Activated CD4-positive, alpha-beta T cell treated with anti-CD3 and anti-CD28 coated beads for 36 hours (primary cell): Measurements from ENCODE around the gene ADAMTS17. TPM values are rescaled to one million over a fixed set of nuclear protein-coding genes. Genes with fewer than 3 reads are reported as not detected.
A peak's percentile ranks its signal among the peaks of the same experiment; 100 is the strongest.

Experiments used
- ATAC-seq: fragments of 200-7000 bp; cut with Tn5 transposase; one replicate; pipeline ENCODE4 v1.10.0; 2021; ENCODE audit warnings: mild to moderate bottlenecking, moderate library complexity
- CTCF ChIA-PET: fragments of 350-600 bp; sonication (Branson Sonifier 250); formaldehyde crosslinking; loops from one replicate; lab custom pipeline; 2021; ENCODE audit warnings: antibody characterized with exemption; lab: Charles Lee
- POLR2A ChIA-PET: fragments of 350-600 bp; sonication (Branson Sonifier 250); formaldehyde crosslinking; loops from one replicate; lab custom pipeline; 2021; ENCODE audit warnings: antibody characterized with exemption, inconsistent platforms; lab: Charles Lee
- DNase-seq: peaks from one replicate; pipeline ENCODE4 v3.0.0-alpha.2; 2020
- H3K27ac Mint-ChIP-seq: one replicate; pipeline ENCODE4 v1.8.0; 2021; ENCODE audit warnings: mixed read lengths
- H3K27me3 Mint-ChIP-seq: one replicate; pipeline ENCODE4 v1.8.0; 2021; ENCODE audit warnings: mixed read lengths
- H3K36me3 Mint-ChIP-seq: one replicate; pipeline ENCODE4 v1.8.0; 2021; ENCODE audit warnings: low read depth, mixed read lengths
- H3K4me1 Mint-ChIP-seq: one replicate; pipeline ENCODE4 v1.8.0; 2021; ENCODE audit warnings: mixed read lengths
- H3K4me3 Mint-ChIP-seq: one replicate; pipeline ENCODE4 v1.8.0; 2021; ENCODE audit warnings: mild to moderate bottlenecking, moderate library complexity, mixed read lengths
- H3K9me3 Mint-ChIP-seq: one replicate; pipeline ENCODE4 v1.8.0; 2021; ENCODE audit warnings: low read depth, mixed read lengths
- intact Hi-C, 2 experiments: fragments of 100-400 bp; cut with DNase I in 1 of 2; cut with micrococcal nuclease in 1 of 2; formaldehyde crosslinking; loops; one replicate each; pipeline versions ENCODE4 v1.14.2 to v1.15.1; 2022 to 2024; cut with DNase I, micrococcal nuclease
- total RNA-seq, 2 experiments: library from RNA; stranded (reverse); gene quantifications; one replicate each; pipeline ENCODE4 v1.2.3, GENCODE V29; 2021

Gene ADAMTS17
- total RNA-seq, 2 experiments from 2014 or later, result 0.49 to 0.57 TPM

DNA sequence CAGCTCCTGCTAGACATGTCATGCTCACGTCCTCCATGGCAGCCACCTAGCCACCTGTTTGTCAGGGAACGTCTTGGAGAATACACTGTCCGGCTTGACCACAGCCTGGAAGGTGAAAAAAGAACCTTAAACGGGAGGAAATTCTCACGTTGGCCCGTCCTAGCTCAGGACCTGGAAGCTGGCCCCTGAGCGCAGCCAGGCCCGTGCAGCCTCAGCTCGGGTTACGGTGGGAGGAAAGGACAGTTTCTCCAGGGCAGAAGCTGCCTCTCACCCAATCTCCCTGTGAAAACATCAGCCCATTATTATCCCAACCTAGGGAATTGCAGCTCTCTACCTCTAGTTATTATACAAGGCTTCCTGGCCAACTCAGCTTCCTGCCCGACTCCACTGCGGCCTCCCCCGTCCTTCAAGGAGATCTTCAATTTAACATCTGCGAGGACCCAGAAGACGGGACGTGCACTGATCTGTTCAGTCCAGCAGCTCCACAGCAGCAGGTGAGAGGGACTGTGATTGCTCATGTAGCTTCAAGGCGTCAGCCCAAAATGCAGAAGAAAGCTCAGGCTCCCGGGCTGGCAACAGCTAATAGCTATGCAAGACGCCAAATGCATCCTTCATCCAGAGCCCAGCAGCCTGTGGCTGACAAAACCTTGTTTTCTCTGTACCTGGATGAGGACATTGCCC lies 84.7 kb downstream of the ADAMTS17 start:
- no peak overlapping the region for H3K27ac Mint-ChIP-seq
- DNase-seq (no peak), ATAC-seq (no peak)
- peaks cover 2% of the 10 kb centered on the region for H3K4me1 Mint-ChIP-seq
- CTCF ChIA-PET, result interaction anchor here (0.5 to 1.1 kb wide), 5 partner anchors 10 to 351 kb away, joined by 3 to 5 read pairs (median 3); no protein-coding TSS in a partner anchor
- no peaks in the 10 kb centered on the region for H3K9me3 Mint-ChIP-seq
- POLR2A ChIA-PET, result no interaction called here
- intact Hi-C loops, result no loop called here
- peaks cover 17% of the 10 kb centered on the region for H3K36me3 Mint-ChIP-seq
- no peaks in the 10 kb centered on the region for H3K27me3 Mint-ChIP-seq
- H3K4me3 Mint-ChIP-seq, result no peak overlapping the region

DNA sequence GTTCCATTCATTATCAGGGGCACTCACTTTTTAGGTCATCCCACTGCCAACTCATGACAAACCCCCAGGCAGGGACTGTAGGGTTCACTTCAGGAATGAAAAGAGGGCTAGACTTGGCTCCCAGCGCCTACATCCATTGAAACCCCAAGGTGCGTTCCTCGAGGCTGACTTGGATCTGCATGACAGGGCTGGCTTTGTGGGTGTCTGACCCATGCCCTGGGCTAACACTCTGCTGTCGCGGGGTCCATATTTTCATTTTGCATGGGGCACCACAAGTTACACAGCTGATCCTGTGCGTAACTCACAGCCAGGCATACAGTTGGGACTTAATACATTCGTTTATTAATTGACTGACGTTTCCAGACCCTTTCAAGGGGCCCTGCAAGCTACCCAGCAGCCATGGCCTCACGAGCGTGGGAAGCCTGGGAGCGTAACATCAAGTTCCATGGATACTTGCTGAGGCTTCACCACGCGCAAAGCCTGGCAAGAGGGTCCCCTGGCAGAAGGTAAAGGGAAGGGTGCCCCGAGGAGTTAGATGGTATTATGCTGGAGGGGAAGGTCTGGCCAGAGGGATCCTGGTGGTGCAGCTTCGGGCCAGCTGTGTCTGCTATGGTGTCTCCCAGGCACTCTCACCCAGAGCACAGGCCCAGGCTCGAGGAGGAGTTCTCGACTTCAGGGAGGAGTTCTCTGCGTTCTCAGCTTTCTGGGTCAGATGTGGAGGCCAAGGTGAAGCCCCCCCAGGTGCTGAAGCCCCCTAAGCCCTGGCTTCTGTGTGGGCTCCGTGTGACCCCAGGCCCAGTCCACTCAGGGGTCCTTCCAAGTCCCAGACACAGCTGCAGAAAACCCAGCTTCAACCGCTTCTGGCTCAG lies 85.4 kb downstream of the ADAMTS17 start:
- Mint-ChIP-seq H3K36me3 (peaks cover 14% of the 10 kb centered on the region), H3K9me3 (no peaks in the 10 kb centered on the region), H3K4me3 (no peak overlapping the region), H3K27ac (no peak overlapping the region), H3K4me1 (peaks cover 2% of the 10 kb centered on the region), H3K27me3 (no peaks in the 10 kb centered on the region)
- no peak for ATAC-seq
- intact Hi-C loops, result no loop called here
- CTCF ChIA-PET, result interaction anchor here (0.5 to 1.1 kb wide), 4 partner anchors 16 to 351 kb away, joined by 3 read pairs; no protein-coding TSS in a partner anchor
- DNase-seq, result no peak
- POLR2A ChIA-PET, result no interaction called here

DNA sequence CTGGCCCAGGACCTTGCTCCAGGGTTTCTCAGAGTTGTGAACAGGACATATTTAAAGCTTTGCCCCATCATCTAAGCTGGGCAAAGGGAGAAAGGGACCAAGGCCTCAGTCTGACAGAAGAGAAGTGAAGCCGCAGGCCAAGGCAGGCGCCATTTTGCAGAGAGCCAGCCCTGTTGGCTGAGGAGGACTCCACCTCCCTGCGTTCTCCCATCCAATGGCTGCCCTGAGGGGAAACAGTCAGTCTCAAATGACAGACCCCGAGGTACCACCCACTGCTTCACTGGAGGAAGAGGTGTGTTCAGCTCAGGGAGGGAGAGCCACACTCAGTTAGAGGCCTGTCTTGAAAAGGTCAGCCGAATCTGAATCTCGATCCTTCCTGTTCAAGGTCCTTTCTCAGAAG lies 86.1 kb downstream of the ADAMTS17 start:
- POLR2A ChIA-PET, result no interaction called here
- Mint-ChIP-seq H3K4me3 (no peak overlapping the region), H3K9me3 (no peaks in the 10 kb centered on the region), H3K27ac (no peak overlapping the region), H3K4me1 (peaks cover 2% of the 10 kb centered on the region), H3K36me3 (peaks cover 14% of the 10 kb centered on the region), H3K27me3 (no peaks in the 10 kb centered on the region)
- CTCF ChIA-PET, result no interaction called here
- no peak for ATAC-seq
- intact Hi-C loops, result no loop called here
- no peak for DNase-seq

GRCh38 chr15:100254691-100255090 lies 87.1 kb downstream of the ADAMTS17 start:
- Mint-ChIP-seq H3K9me3 (no peaks in the 10 kb centered on the region), H3K36me3 (peaks cover 14% of the 10 kb centered on the region), H3K4me1 (peaks cover 2% of the 10 kb centered on the region), H3K27ac (no peak overlapping the region), H3K27me3 (no peaks in the 10 kb centered on the region), H3K4me3 (no peak overlapping the region)
- no peak for ATAC-seq
- intact Hi-C loops, result no loop called here
- POLR2A ChIA-PET, result no interaction called here
- CTCF ChIA-PET, result no interaction called here
- no peak for DNase-seq

GRCh38 chr15:100254285-100254684 lies 87.5 kb downstream of the ADAMTS17 start:
- Mint-ChIP-seq H3K27ac (no peak overlapping the region), H3K4me3 (no peak overlapping the region), H3K27me3 (no peaks in the 10 kb centered on the region), H3K4me1 (peaks cover 2% of the 10 kb centered on the region), H3K9me3 (no peaks in the 10 kb centered on the region), H3K36me3 (peaks cover 13% of the 10 kb centered on the region)
- ATAC-seq, result no peak
- ChIA-PET POLR2A (no interaction called here), CTCF (no interaction called here)
- intact Hi-C loops, result no loop called here
- DNase-seq, result no peak

- ChIA-PET POLR2A (no interaction called here), CTCF (no interaction called here)
- no peaks in the 10 kb centered on the region for H3K27me3 Mint-ChIP-seq
- intact Hi-C loops, result no loop called here
- peaks cover 2% of the 10 kb centered on the region for H3K4me1 Mint-ChIP-seq
- H3K27ac Mint-ChIP-seq, result no peak overlapping the region
- peaks cover 9% of the 10 kb centered on the region for H3K36me3 Mint-ChIP-seq
- H3K4me3 Mint-ChIP-seq, result no peak overlapping the region
- ATAC-seq, result peak; percentile 47
- H3K9me3 Mint-ChIP-seq, result no peaks in the 10 kb centered on the region
- no peak for DNase-seq
Observed at GRCh38 chr15:100253640-100254039, 88.1 kb downstream of the ADAMTS17 start.

- Mint-ChIP-seq H3K4me1 (peaks cover 2% of the 10 kb centered on the region), H3K27me3 (no peaks in the 10 kb centered on the region), H3K4me3 (no peak overlapping the region), H3K36me3 (peaks cover 3% of the 10 kb centered on the region), H3K27ac (no peak overlapping the region), H3K9me3 (no peaks in the 10 kb centered on the region)
- ChIA-PET POLR2A (no interaction called here), CTCF (no interaction called here)
- DNase-seq (no peak), ATAC-seq (no peak)
- intact Hi-C loops, result no loop called here
Observed at GRCh38 chr15:100252779-100253417, 88.9 kb downstream of the ADAMTS17 start.

- H3K27me3 Mint-ChIP-seq, result no peaks in the 10 kb centered on the region
- ATAC-seq (no peak), DNase-seq (no peak)
- CTCF ChIA-PET, result no interaction called here
- POLR2A ChIA-PET, result no interaction called here
- no peak overlapping the region for H3K27ac Mint-ChIP-seq
- no peaks in the 10 kb centered on the region for H3K36me3 Mint-ChIP-seq
- H3K9me3 Mint-ChIP-seq, result no peaks in the 10 kb centered on the region
- no peak overlapping the region for H3K4me3 Mint-ChIP-seq
- intact Hi-C loops, result no loop called here
- H3K4me1 Mint-ChIP-seq, result peaks cover 2% of the 10 kb centered on the region
Observed at GRCh38 chr15:100252359-100252758, 89.4 kb downstream of the ADAMTS17 start.

DNA sequence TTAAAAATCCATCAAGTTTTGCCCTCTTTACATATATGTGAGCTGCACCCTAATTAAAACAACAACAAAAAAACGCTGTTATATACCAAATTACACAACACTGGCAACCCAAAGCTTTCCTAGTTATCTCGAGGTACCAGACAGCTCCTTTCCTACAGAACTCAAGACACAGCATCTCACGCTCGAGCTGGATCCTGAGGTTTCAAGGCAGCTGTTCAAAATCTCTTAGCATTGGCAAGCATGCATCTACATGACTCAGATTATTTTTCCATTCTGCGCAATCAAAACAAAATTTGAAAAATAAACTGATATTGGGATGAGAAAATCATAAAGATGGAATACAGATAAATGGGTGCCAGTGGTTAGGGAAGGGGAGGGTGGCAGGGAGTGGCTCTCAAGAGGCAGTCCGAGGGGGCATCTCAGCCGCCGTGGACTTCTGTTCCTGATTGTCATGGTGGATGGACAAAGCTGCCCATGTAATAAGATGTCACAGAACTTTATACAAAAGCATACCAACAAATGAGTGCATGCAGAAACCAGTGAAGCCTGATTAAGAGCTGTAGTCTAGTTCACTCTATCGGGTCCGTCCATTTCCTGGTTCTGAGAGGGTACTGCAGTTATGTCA lies 91.5 kb downstream of the ADAMTS17 start:
- POLR2A ChIA-PET, result no interaction called here
- no peak overlapping the region for H3K27ac Mint-ChIP-seq
- H3K9me3 Mint-ChIP-seq, result no peaks in the 10 kb centered on the region
- H3K27me3 Mint-ChIP-seq, result no peaks in the 10 kb centered on the region
- no peaks in the 10 kb centered on the region for H3K36me3 Mint-ChIP-seq
- ATAC-seq, result no peak
- no peak for DNase-seq
- CTCF ChIA-PET, result interaction anchor here (0.6 kb wide), 1 partner anchor 332 kb away, joined by 3 read pairs; no protein-coding TSS in a partner anchor
- no peak overlapping the region for H3K4me3 Mint-ChIP-seq
- intact Hi-C loops, result no loop called here
- peaks cover 2% of the 10 kb centered on the region for H3K4me1 Mint-ChIP-seq

DNA sequence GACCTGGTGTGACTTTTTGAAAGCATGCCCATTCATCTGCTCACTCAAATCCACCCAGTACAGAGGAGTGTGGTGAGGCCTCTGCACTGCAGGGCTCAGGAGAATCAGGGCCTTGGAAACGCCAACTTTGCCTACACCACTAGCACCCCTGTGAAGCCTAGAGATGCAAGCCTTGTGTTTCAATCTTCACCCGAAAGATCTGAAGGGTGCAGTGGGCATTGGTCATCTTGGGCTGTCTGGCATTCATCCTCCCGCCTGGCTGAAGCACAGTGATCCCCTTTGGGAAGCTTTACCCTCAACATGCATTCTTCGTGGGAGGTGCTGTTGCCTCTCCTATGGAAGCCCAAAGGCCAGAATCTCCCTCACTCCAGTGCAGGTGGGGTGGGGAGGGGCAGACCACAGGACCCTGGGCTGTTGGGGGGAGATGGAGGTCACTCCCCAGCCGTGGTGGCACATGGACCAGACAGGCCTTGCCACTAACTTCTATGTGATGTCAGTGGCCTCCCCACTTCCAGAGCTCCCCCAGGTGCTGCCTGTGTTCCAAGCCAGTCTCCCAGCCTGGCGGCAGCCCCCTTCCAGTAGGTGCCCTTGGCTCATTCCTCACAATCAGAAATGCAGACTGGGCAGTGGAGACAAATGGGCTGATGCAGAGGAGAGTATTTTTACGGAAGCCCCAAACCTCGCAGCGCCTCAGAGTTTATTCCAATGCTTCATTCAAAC lies 92.5 kb downstream of the ADAMTS17 start:
- Mint-ChIP-seq H3K9me3 (no peaks in the 10 kb centered on the region), H3K27ac (no peak overlapping the region), H3K4me3 (no peak overlapping the region), H3K27me3 (no peaks in the 10 kb centered on the region), H3K36me3 (no peaks in the 10 kb centered on the region), H3K4me1 (peaks cover 2% of the 10 kb centered on the region)
- intact Hi-C loops, result no loop called here
- POLR2A ChIA-PET, result no interaction called here
- ATAC-seq (no peak), DNase-seq (no peak)
- CTCF ChIA-PET, result no interaction called here

DNA sequence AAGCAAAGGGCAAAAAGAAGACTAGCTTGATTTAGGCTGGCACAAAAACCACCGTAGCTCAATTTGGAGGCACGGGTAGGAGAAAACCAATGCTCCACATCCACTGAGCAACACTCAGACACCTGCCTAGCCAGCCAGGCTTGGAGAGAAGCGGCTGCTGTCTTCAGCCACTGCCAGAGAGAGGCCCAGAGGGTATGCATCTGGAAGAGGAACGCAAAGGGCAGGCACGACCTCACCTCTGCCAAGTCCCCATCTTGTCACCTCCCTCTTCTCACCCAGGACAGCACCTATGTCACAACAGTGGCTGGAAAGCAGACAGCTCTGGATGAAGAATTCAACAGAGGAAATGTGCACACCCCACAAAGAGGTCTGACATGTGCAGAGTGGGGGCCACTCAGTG lies 93.5 kb downstream of the ADAMTS17 start:
- H3K4me3 Mint-ChIP-seq, result no peak overlapping the region
- intact Hi-C loops, result no loop called here
- no peaks in the 10 kb centered on the region for H3K27me3 Mint-ChIP-seq
- H3K27ac Mint-ChIP-seq, result no peak overlapping the region
- H3K9me3 Mint-ChIP-seq, result no peaks in the 10 kb centered on the region
- DNase-seq, result no peak
- POLR2A ChIA-PET, result no interaction called here
- CTCF ChIA-PET, result no interaction called here
- H3K36me3 Mint-ChIP-seq, result no peaks in the 10 kb centered on the region
- H3K4me1 Mint-ChIP-seq, result peaks cover 2% of the 10 kb centered on the region
- ATAC-seq, result no peak
